Heart left ventricle (tissue), 13 donors: ENCODE measurements around the gene SRCIN1.

Source experiments
- POLR2A ChIP-seq, 2 donors: fragments of 450-650 bp; IDR thresholded peaks; one replicate each; pipeline ENCODE4 v1.6.1; 2017; ENCODE audit warnings: antibody characterized with exemption in 2 of 2, mild to moderate bottlenecking in 2 of 2, moderate library complexity in 2 of 2
- TF ChIP-seq, protein P1 (sequence below), 12 donors: fragments of 200-600 bp; sonication (generic) in 4 of 12; IDR thresholded peaks; one replicate each; pipeline versions ENCODE4 v1.5.0 to v1.8.0; 2018 to 2022; ENCODE audit warnings: antibody characterized with exemption in 12 of 12, mild to moderate bottlenecking in 5 of 12
- donor health status: ischemic (EF 13 %, LVEDD 7.1; RV severe dilation, severe dysfunction).
- donor health status: DM: no; HTN: yes; CAD: no.
- donor health status: DM: no; HTN: no; CAD: no.
- donor health status: ischemic (EF 25% LVEDD 6.9; RV normal size, moderate dysfunction).
- donor health status: ischemic (EF 25% LVEDD 5.7; RV mildly dilated, moderate dysfunction).
- donor health status: ischemic (EF 35%, LVEDD 5.7; RV mildly dilated, moderate dysfunction).
- donor health status: nonischemic (EF 11% LVEDD 7.7; RV severe dilation, severe dysfunction).
- donor health status: DM: yes; HTN: yes; CAD: no.
- donor health status: PGD.
- donor health status: ischemic (EF 29% LVEDD 5.4; RV normal size, mild dysfunction).
- donor health status: nonischemic (EF 23%, LVEDD 6.1; RV moderate dilation, normal function).

DNA sequence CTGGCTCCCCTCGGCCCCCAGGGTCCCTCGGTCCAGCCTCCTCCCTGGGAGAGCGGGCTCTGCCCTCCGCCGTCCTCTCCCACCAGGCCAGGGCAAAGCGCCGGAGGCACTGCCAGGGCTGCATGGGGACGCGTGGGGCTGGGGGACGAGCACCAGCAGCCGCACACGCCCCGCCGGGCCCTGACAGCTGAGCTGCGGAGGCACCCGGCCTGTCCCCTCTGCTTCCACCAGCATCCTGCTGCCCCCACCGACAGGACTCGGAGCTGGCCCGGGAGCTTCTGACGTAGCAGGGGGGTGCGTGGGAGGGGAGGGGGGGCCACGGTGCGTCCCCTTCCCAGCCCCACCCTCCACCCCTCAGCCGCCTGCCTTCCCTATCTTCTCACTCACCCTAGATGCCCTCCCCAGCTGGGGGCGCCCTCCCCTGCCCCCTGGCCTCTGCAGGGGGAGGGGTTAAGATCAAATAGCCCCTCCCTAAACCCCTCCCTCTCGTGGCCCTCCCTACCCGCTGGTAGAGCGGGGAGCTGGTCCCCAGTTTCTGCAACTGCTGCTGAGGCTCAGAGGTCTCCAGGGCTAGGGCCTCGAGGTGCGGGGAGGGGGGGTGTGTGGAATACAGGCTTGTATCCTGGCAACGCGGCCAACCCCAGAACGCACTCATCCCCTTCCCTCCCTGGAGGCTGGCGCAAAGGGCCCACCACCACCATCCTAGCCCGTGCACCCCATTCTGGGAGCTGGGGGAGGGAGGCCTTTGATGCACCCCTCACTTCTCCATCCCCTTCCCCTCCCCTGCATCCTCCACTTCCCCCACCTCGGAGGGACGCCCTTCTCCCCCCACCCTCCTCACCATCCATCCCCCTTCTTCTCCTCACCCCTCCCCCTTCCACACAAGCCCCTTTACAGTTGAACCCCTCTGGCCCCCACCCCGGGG is 1.0 kb downstream of the SRCIN1 start:
- no peak for TF ChIP-seq POLR2A (IDR thresholded peaks at IDR 0.05)
- TF ChIP-seq, protein P1, sequence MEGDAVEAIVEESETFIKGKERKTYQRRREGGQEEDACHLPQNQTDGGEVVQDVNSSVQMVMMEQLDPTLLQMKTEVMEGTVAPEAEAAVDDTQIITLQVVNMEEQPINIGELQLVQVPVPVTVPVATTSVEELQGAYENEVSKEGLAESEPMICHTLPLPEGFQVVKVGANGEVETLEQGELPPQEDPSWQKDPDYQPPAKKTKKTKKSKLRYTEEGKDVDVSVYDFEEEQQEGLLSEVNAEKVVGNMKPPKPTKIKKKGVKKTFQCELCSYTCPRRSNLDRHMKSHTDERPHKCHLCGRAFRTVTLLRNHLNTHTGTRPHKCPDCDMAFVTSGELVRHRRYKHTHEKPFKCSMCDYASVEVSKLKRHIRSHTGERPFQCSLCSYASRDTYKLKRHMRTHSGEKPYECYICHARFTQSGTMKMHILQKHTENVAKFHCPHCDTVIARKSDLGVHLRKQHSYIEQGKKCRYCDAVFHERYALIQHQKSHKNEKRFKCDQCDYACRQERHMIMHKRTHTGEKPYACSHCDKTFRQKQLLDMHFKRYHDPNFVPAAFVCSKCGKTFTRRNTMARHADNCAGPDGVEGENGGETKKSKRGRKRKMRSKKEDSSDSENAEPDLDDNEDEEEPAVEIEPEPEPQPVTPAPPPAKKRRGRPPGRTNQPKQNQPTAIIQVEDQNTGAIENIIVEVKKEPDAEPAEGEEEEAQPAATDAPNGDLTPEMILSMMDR (IDR thresholded peaks at IDR 0.05): no peak
